Articular chondrocyte of knee joint (primary cell): ENCODE results near the gene TRIM66. TPM values are rescaled to one million over a fixed set of nuclear protein-coding genes. Genes with fewer than 3 reads are reported as not detected.
A peak's percentile ranks its signal among the peaks of the same experiment; 100 is the strongest.

Source experiments
- small RNA-seq: library from RNA; depleted of rRNA; stranded (forward); fragments of <200 nt; gene quantifications from one replicate; pipeline ENCODE3, GENCODE V24; 2012
- total RNA-seq: library from RNA; depleted of rRNA; stranded (reverse); fragments of >200 nt; gene quantifications from 2 replicates; pipeline ENCODE4 v1.2.3, GENCODE V29; 2012

TRIM66 gene
- total RNA-seq, result 10.1 and 13.1 TPM in 2 replicates

GRCh38 chr11:8682303-8683114 lies at the start of gene TRIM66, which contains the start of gene RPL27A:
TRIM66 (minus strand) TSS chr11:8682665; CDS start chr11:8672274, 10,391 bp downstream.
RPL27A (plus strand) TSS chr11:8682792; CDS start chr11:8682814, 22 bp downstream.

GRCh38 chr11:8593935-8594909 lies 88.2 kb downstream of the TRIM66 start, which contains the start of gene STK33:
STK33 (minus strand) TSS chr11:8594228; CDS start chr11:8474905, 119,323 bp downstream.

Small RNA genes within 50 kb of the gene (small RNA-seq; reads per million reads assigned to genes)
- not detected for gene SNORA3A
- 80.3 reads per million, percentile 97 among the genes with 10 or more reads in this experiment for gene SNORA3B

Other genes with a start within 250 kb of the TRIM66 start
- gene STK33, start 88.4 kb downstream of the TRIM66 start, total RNA-seq, result 0.78 and 2.7 TPM in 2 replicates
- gene RPL27A, start 127 bp upstream of the TRIM66 start, total RNA-seq, result 659 and 1,043 TPM in 2 replicates
- 28.9 and 30.3 TPM in 2 replicates for gene AKIP1, start 228.5 kb upstream of the TRIM66 start, total RNA-seq